Thyroid gland (tissue), 4 donors: ENCODE data around the gene AGBL4.
A peak's percentile ranks its signal among the peaks of the same experiment; 100 is the strongest.

ENCODE experiments used
- POLR2A ChIP-seq, 2 donors: fragments of 450-650 bp; IDR thresholded peaks; one replicate each; pipeline ENCODE4 v1.6.1; 2017; ENCODE audit warnings: antibody characterized with exemption in 2 of 2, mild to moderate bottlenecking in 2 of 2, moderate library complexity in 1 of 2
- TF ChIP-seq, protein P1 (sequence below), 6 experiments: fragments of 200-600 bp in 3 of 6; fragments of 450-650 bp in 3 of 6; sonication (generic) in 3 of 6; IDR thresholded peaks; one replicate each; pipeline ENCODE4 v1.5.1; 2016 to 2019; ENCODE audit warnings: antibody characterized with exemption in 6 of 6, mild to moderate bottlenecking in 2 of 6, inconsistent platforms in 1 of 6, moderate library complexity in 1 of 6

DNA sequence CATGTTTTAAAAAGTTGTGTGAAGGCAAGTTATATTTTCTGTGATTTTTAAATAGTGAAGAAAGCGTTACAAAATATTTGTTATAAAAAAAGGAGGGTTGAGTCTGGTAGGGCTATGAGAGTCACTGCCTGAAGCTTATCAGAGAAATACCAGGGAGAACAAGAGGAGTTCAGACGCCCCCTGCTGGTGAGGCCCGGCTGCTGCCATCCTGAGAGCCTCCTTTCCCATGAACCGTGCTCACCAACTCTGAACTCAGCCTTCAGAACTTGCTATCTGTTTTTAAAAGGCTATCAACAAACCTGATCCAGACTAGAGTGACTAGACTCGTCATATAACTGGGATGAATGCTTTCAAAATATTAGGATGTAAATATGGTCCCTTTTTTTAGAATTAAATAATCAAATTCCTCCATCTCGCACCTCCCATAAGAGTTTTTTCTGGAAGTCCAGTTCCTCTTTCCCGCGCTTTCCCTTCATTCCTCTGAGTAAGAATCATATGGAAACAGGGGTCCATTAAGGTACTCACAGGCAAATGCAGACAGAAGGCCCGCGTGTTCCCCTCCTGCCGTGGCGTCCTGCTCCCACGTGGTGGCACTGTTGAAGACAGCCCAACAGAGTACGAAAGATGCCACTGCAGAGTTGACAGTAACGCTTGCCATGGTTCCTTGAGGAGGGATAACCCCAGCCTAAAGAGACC lies 1525.5 kb downstream of the AGBL4 start:
- no peak for TF ChIP-seq POLR2A (IDR thresholded peaks at IDR 0.05)
- TF ChIP-seq, protein P1, sequence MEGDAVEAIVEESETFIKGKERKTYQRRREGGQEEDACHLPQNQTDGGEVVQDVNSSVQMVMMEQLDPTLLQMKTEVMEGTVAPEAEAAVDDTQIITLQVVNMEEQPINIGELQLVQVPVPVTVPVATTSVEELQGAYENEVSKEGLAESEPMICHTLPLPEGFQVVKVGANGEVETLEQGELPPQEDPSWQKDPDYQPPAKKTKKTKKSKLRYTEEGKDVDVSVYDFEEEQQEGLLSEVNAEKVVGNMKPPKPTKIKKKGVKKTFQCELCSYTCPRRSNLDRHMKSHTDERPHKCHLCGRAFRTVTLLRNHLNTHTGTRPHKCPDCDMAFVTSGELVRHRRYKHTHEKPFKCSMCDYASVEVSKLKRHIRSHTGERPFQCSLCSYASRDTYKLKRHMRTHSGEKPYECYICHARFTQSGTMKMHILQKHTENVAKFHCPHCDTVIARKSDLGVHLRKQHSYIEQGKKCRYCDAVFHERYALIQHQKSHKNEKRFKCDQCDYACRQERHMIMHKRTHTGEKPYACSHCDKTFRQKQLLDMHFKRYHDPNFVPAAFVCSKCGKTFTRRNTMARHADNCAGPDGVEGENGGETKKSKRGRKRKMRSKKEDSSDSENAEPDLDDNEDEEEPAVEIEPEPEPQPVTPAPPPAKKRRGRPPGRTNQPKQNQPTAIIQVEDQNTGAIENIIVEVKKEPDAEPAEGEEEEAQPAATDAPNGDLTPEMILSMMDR (IDR thresholded peaks at IDR 0.05), result peak; percentile 72 to 94 (median 82)
